ENCODE results near the gene TEN1.

Gene TEN1

DNA sequence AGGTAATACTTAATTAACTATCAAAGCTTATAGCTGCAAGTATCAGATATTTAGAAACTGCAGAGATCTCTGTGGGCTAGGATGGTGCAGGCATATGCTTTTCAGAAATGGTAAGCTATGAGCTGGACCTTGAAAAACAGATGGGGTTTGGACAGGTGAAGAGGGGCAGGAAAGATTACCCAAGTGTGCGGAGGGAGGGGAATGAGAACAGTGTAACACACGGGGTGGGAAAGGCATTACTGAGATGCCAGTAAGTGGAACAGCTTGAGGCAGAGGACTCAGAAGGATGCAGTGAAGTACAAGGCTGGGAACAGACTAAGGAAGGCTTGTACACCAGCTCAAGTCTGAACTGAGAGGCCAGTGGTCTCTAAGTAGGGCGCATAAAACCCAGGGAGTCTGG, 70.2 kb downstream of the TEN1 start:
- no peak overlapping the region for H3K4me3 ChIP-seq (ENCODE audit: low read depth, low read length)
- TF ChIP-seq CTCF (IDR thresholded peaks at IDR 0.05; ENCODE audit: borderline replicate concordance, insufficient read depth, low read depth, low read length): no peak

DNA sequence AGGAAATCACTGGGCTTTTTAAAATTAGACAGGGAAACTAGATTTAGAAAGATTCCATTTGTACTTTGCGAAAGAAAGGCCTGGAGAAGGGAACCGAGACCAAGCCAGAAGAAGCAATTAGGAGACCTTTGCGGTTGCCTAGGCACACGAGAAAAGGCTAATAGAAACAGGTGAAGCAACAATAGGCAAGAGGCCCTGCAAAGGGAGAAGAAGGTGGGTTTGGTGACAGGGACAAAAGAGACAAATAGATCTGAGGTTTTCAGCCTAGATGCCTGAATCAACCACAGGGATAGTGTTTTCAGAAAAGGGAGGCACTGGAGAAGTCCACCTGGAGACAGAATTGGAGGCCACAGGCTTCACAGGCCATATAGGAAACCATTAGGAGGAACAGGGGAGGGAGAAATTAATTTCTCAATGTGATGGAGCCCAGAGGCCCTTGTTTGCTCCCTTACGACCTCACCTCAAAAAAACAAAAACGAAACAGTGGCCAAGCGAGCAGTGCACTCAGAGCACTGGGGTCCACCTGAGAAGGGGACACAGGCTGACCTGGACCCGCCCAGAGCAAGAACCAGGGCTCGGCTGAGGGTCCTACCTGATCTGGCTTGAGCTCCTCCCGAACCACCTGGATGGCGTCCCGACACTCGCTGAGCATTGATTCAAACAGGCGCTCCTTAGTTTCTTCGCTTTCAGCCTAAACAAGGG, 70.9 kb downstream of the TEN1 start:
- TF ChIP-seq CTCF (IDR thresholded peaks at IDR 0.05; ENCODE audit: borderline replicate concordance, insufficient read depth, low read depth, low read length): no peak
- H3K4me3 ChIP-seq (ENCODE audit: low read depth, low read length): no peak overlapping the region

Data from GM12875 (cell line).